Amniotic epithelial cell (primary cell): ENCODE measurements around the gene NKX2-4.
A peak's percentile ranks its signal among the peaks of the same experiment; 100 is the strongest.

ENCODE experiments used
- DNase-seq: peaks from one replicate; pipeline ENCODE4 v3.0.0-alpha.2; 2010; ENCODE audit warnings: low read depth

Gene NKX2-4

DNA sequence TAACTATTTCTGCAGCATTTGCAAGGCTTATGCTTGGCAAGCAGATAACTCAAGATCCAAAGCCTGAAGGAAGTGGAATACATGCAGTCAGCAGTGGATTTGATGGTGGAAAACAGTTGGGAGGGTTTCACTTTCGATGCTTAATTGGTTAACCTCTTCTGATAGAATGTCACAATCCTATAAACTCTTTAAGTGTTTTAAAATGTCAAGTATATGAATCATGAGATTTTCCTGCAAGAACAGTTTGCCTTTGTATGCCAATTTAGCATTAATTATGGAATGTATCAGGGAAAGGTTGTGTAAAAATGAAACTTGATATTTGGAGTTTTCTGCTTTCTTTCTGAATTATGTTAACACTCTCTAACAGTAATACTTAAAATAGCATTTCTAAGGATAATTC lies 36.6 kb downstream of the NKX2-4 start:
- peak; percentile 17 for DNase-seq

DNA sequence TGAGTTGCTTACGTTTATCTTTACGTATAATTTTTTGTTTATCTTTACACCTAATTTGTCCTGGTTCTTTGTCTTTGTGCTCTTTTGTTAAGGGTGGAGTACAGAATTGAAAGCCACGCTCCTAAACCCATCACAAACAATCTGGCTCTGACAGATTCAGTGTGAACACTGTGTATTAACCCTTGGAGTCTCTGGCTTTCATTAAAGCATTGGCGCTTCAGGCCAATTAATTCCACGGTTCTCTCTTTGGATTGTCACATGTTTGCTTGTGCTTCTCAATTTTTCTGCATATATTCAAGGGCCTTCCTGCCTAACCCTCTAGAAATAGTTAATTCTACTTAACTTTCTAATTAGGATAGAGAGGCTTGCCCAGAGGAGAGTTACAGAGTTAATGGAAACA lies 38.6 kb downstream of the NKX2-4 start:
- DNase-seq = no peak

DNA sequence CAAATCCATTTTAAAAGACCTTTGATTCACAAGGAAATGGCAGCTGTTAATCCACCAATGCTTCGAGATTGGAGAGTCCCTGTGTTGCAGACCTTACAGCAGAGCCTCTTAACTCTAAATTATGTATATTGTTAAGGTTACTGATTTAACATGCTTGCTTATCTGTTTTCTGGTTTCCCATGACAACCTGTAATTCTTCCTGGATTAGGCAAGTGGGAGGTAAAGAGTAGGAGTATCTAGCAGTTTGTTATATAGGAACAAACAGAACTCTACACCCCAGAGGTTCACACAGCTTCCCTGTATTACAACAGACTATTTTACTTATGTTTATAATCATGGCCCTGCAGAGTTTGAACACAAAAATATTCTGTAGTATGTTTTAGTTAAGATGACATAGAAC lies 39.5 kb downstream of the NKX2-4 start:
- peak; percentile 87 for DNase-seq

DNA sequence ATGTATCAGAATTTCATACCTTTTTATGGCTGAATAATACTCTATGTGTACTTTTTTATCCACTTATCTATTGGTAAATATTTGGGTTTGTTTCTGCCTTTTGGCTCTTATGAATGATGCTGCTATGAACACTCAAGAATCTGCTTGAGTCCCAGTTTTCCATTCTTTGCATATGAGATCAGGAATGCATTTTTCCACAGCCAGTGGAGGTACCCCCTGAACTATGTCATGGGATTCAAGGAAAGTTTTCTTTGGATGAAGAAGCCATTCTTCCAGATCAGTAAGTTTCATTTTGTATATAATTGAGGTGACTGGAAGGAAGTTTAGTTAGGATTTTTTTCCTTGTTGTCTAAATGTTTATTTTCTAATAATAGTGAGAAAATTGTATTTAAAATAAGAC lies 40.9 kb downstream of the NKX2-4 start:
- DNase-seq = no peak

DNA sequence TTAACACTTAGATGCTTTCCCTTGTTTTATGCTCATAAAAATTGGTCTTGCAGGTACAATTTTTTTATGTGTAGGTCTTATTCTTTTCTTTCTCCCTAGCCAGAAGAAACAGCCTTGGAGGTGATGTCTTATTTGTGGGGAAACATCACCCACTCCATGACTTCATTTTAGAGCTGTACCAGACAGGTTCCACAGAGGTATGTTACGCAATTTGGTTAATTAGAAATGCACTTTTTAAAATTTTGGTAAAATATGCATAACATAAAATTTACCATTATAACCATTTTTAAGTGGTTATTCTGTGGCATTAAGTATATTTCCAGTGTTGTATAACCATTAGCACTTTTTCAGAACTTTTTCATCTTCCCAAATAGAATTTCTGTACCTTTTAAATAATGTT lies 41.3 kb downstream of the NKX2-4 start:
- no peak for DNase-seq

DNA sequence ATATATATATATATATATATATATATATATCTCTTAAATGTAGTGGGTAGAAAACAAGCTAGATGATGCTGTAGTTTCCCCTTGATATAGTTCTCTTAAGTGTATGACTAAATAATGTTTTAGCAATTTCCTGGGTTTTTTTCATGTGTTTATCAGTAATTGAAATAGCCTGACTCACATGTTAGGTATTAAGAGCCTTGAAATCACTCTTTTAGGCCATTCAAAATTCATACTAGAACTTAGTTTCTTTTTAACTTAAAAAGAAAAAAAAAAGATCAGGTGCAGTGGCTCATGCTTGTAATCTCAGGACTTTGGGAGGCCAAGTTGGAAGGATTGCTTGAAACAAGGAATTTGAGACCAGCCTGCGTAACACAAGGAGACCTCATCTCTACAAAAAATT lies 44.1 kb downstream of the NKX2-4 start:
- peak; percentile 84 for DNase-seq

DNA sequence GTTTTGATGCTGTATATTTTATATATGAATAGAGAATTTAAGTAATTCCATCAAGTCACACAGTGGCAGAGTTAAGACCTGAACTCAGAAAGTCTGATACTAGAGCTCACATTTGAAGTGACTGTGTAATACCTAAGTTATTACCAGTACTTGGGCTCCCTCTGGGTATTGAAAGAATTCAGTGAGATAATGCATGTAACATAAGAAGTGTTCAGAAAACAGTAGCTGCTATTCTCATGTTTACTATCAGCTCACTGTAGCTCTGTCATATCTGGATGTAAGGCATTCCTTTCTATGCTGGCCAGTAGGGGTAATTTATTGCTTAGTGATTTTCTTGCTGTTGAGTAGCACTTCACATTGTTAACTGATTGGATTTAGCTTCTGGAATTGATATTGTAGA lies 44.6 kb downstream of the NKX2-4 start:
- peak; percentile 74 for DNase-seq
